HepG2 (cell line): ENCODE data around the gene HES1. TPM values are rescaled to one million over a fixed set of nuclear protein-coding genes. Genes with fewer than 3 reads are reported as not detected.

Source experiments
- CCAR2 ChIP-seq: fragments of 200-400 bp; formaldehyde crosslinking; optimal IDR thresholded peaks from 2 replicates; pipeline ENCODE3; 2018; ENCODE audit warnings: low read depth, mild to moderate bottlenecking, low read length, moderate library complexity
- CEBPG ChIP-seq: IDR thresholded peaks from 2 replicates; pipeline ENCODE4 v1.6.1; 2016
- HOXD1 ChIP-seq: sonication (generic); formaldehyde crosslinking; IDR thresholded peaks from 2 replicates; pipeline ENCODE4 v1.5.0; 2020; ENCODE audit warnings: missing genetic modification reagents
- KAT7 ChIP-seq: IDR thresholded peaks from 2 replicates; pipeline ENCODE4 v1.6.1; 2018; ENCODE audit warnings: borderline replicate concordance, missing compliant biosample characterization
- MIER2 ChIP-seq: IDR thresholded peaks from 2 replicates; pipeline ENCODE4 v1.6.1; 2016; ENCODE audit warnings: missing biosample characterization, missing genetic modification reagents
- NCOA5 ChIP-seq: sonication (generic); formaldehyde crosslinking; IDR thresholded peaks from 2 replicates; pipeline ENCODE4 v1.4.0; 2020; ENCODE audit warnings: missing genetic modification reagents
- NCOR1 ChIP-seq: fragments of 200-600 bp; sonication (generic); IDR thresholded peaks from 2 replicates; pipeline ENCODE4 v1.7.0; 2017; ENCODE audit warnings: antibody characterized with exemption, low read length, borderline replicate concordance
- NKX3-1 ChIP-seq: sonication (generic); formaldehyde crosslinking; IDR thresholded peaks from 2 replicates; pipeline ENCODE4 v1.5.0; 2020; ENCODE audit warnings: missing genetic modification reagents
- PRMT3 ChIP-seq: sonication (generic); formaldehyde crosslinking; IDR thresholded peaks from 2 replicates; pipeline ENCODE4 v1.8.1; 2022; ENCODE audit warnings: low read depth, mild to moderate bottlenecking, moderate library complexity, missing genetic modification reagents, borderline replicate concordance
- SRF ChIP-seq: IDR thresholded peaks from 2 replicates; pipeline ENCODE4 v1.6.1; 2011; ENCODE audit warnings: mild to moderate bottlenecking, low read depth, low read length, moderate library complexity
- TEAD3 ChIP-seq: optimal IDR thresholded peaks from 2 replicates; pipeline ENCODE3; 2016; ENCODE audit warnings: borderline replicate concordance
- TGIF2 ChIP-seq: IDR thresholded peaks from 2 replicates; pipeline ENCODE4 v1.6.1; 2016; ENCODE audit warnings: control low read depth, missing compliant biosample characterization
- ZNF253 ChIP-seq: sonication (generic); formaldehyde crosslinking; IDR thresholded peaks from 2 replicates; pipeline ENCODE4 v1.8.0; 2022; ENCODE audit warnings: mild to moderate bottlenecking, missing genetic modification reagents, borderline replicate concordance
- ZNF451 ChIP-seq: sonication (generic); formaldehyde crosslinking; IDR thresholded peaks from 2 replicates; pipeline ENCODE4 v1.5.0; 2020; ENCODE audit warnings: mild to moderate bottlenecking, missing genetic modification reagents
- ZNF484 ChIP-seq: sonication (generic); formaldehyde crosslinking; IDR thresholded peaks from 2 replicates; pipeline ENCODE4 v1.5.1; 2020; ENCODE audit warnings: mild to moderate bottlenecking, low read depth, missing genetic modification reagents, borderline replicate concordance
- ZNF777 ChIP-seq: sonication (generic); formaldehyde crosslinking; IDR thresholded peaks from 2 replicates; pipeline ENCODE4 v1.4.0; 2020; ENCODE audit warnings: missing genetic modification reagents
- ZSCAN31 ChIP-seq: sonication (generic); formaldehyde crosslinking; IDR thresholded peaks from 2 replicates; pipeline ENCODE4 v1.5.0; 2020; ENCODE audit warnings: low read depth, mild to moderate bottlenecking, missing genetic modification reagents
- polyA plus RNA-seq, 8 experiments: library from polyadenylated mRNA; depleted of rRNA in 3 of 8; stranded (reverse) in 7 of 8; unstranded in 1 of 8; fragments of >200 nt; fragmentation: Illumina TruSeq in 4 of 8; extraction: Trizol in 4 of 8; gene quantifications; 2 replicates each; pipeline versions ENCODE4 v1.2.1 to v1.2.3, GENCODE V29; 2011 to 2016; ENCODE audit warnings: low read depth in 4 of 8, missing spikeins in 1 of 8, mixed read lengths in 1 of 8; ENCODE audit not compliant: insufficient read depth in 1 of 8
- total RNA-seq, 5 experiments: library from RNA; depleted of rRNA; stranded (reverse); fragments of >200 nt; fragmentation: Illumina TruSeq; extraction: Trizol; gene quantifications; 2 replicates each; pipeline ENCODE4 v1.2.3, GENCODE V29; 2016; ENCODE audit warnings: low read depth in 1 of 5
- TF ChIP-seq, protein P1 (sequence below), 2 experiments: sonication (generic) in 1 of 2; formaldehyde crosslinking in 1 of 2; IDR thresholded peaks; 2 replicates each; pipeline versions ENCODE4 v1.6.1 to v1.9.0; 2014 to 2022; ENCODE audit warnings: antibody characterized with exemption in 1 of 2, borderline replicate concordance in 1 of 2, inconsistent platforms in 1 of 2, low read depth in 1 of 2, missing genetic modification reagents in 1 of 2
- TF ChIP-seq, protein P2 (sequence below): conservative IDR thresholded peaks from 2 replicates; pipeline ENCODE4 v1.6.1; 2018; ENCODE audit warnings: missing genetic modification reagents
- TF ChIP-seq, protein P3 (sequence below): IDR thresholded peaks from 2 replicates; pipeline ENCODE4 v1.6.1; 2012; ENCODE audit warnings: inconsistent platforms
- TF ChIP-seq, protein P4 (sequence below): sonication (generic); formaldehyde crosslinking; IDR thresholded peaks from 2 replicates; pipeline ENCODE4 v1.5.0; 2020; ENCODE audit warnings: mild to moderate bottlenecking, missing genetic modification reagents

The HES1 gene
- total and polyA plus RNA-seq, 2 of the 13 experiments (the other 11 are each of a cell fraction or from before 2014, with no cell fraction given), result 15.4 to 19.8 TPM

DNA sequence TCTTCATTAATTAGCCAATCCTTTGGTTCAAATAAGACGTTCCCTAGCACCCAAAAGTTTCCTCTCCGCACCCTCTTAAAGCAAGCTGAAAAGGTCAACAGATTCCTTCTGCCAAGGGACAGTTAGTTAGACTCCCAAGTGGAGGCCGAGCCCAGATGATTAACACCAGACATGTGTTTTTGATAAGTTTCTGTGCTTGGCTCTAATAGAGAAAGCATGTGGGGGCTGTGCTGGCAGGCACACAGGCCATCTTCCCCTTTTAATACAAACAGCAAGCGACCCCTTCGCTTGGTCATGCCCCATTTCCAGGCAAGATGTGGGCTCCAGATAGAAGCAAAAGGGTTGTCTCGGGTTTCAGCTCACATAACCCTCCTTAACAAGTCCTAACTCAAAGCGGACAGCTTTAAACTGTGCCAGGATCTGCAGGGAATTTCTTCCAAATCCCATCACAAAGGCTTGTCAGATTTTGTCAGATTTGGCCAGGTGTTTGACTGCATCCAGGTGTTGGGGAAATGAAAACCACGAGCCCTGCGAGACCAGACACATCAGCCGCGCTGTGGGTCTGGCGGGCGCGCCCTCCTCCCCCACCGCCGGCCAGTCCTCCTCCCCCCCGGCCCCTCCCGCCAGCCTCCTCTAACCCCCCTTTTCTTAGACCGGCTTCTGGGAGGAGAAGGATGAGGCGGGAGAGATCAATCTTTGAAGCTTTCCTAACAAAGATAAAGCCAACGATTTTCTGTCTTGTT lies 3.3 kb downstream of the HES1 start (continued):
- TF ChIP-seq, protein P1, sequence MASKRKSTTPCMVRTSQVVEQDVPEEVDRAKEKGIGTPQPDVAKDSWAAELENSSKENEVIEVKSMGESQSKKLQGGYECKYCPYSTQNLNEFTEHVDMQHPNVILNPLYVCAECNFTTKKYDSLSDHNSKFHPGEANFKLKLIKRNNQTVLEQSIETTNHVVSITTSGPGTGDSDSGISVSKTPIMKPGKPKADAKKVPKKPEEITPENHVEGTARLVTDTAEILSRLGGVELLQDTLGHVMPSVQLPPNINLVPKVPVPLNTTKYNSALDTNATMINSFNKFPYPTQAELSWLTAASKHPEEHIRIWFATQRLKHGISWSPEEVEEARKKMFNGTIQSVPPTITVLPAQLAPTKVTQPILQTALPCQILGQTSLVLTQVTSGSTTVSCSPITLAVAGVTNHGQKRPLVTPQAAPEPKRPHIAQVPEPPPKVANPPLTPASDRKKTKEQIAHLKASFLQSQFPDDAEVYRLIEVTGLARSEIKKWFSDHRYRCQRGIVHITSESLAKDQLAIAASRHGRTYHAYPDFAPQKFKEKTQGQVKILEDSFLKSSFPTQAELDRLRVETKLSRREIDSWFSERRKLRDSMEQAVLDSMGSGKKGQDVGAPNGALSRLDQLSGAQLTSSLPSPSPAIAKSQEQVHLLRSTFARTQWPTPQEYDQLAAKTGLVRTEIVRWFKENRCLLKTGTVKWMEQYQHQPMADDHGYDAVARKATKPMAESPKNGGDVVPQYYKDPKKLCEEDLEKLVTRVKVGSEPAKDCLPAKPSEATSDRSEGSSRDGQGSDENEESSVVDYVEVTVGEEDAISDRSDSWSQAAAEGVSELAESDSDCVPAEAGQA (IDR thresholded peaks at IDR 0.05; ENCODE audit: low read depth), result no peak
- TF ChIP-seq, protein P1 (CRISPR knock-in tag; IDR thresholded peaks at IDR 0.05; ENCODE audit: borderline replicate concordance), result no peak
- no peak for TF ChIP-seq MIER2 (CRISPR knock-in tag)
- no peak for TF ChIP-seq ZNF253 (CRISPR knock-in tag)
- TF ChIP-seq NCOR1, result peak; percentile 12; the same call in 1 of the 2 replicates
- no peak for TF ChIP-seq ZNF484
- no peak for TF ChIP-seq CCAR2
- TF ChIP-seq ZNF777, result no peak
- TF ChIP-seq CEBPG (CRISPR knock-in tag), result no peak
- no peak for TF ChIP-seq TGIF2 (CRISPR knock-in tag)
- TF ChIP-seq NCOA5, result no peak
- no peak for TF ChIP-seq SRF
- no peak for TF ChIP-seq KAT7 (CRISPR knock-in tag)
- no peak for TF ChIP-seq HOXD1 (CRISPR knock-in tag)
- TF ChIP-seq PRMT3 (CRISPR knock-in tag), result no peak
- TF ChIP-seq, protein P2, sequence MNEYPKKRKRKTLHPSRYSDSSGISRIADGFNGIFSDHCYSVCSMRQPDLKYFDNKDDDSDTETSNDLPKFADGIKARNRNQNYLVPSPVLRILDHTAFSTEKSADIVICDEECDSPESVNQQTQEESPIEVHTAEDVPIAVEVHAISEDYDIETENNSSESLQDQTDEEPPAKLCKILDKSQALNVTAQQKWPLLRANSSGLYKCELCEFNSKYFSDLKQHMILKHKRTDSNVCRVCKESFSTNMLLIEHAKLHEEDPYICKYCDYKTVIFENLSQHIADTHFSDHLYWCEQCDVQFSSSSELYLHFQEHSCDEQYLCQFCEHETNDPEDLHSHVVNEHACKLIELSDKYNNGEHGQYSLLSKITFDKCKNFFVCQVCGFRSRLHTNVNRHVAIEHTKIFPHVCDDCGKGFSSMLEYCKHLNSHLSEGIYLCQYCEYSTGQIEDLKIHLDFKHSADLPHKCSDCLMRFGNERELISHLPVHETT (CRISPR knock-in tag), result no peak
- no peak for TF ChIP-seq ZNF451
- TF ChIP-seq, protein P3, sequence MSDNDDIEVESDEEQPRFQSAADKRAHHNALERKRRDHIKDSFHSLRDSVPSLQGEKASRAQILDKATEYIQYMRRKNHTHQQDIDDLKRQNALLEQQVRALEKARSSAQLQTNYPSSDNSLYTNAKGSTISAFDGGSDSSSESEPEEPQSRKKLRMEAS, result 0 out of 2 replicates have a peak, but pooled peaks have one; percentile 17
- TF ChIP-seq NKX3-1 (CRISPR knock-in tag), result no peak
- TF ChIP-seq, protein P4, sequence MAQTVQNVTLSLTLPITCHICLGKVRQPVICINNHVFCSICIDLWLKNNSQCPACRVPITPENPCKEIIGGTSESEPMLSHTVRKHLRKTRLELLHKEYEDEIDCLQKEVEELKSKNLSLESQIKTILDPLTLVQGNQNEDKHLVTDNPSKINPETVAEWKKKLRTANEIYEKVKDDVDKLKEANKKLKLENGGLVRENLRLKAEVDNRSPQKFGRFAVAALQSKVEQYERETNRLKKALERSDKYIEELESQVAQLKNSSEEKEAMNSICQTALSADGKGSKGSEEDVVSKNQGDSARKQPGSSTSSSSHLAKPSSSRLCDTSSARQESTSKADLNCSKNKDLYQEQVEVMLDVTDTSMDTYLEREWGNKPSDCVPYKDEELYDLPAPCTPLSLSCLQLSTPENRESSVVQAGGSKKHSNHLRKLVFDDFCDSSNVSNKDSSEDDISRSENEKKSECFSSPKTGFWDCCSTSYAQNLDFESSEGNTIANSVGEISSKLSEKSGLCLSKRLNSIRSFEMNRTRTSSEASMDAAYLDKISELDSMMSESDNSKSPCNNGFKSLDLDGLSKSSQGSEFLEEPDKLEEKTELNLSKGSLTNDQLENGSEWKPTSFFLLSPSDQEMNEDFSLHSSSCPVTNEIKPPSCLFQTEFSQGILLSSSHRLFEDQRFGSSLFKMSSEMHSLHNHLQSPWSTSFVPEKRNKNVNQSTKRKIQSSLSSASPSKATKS (CRISPR knock-in tag), result no peak
- no peak for TF ChIP-seq ZSCAN31
- TF ChIP-seq TEAD3, result no peak
